GM18907 (cell line): Measurements from ENCODE around the gene MYO5A.
"Not testable (repeated sequence)": the region's sequence is repeated elsewhere in the genome, so short reads cannot be mapped to it uniquely, and the experiment has no call there.

ENCODE experiments used
- ATAC-seq: cut with Tn5 transposase; IDR thresholded peaks from one replicate; pipeline ENCODE4 v1.9.1; 2021; ENCODE audit warnings: mild to moderate bottlenecking, moderate library complexity; ENCODE audit not compliant: unreplicated experiment

The MYO5A gene

GRCh38 chr15:52424856-52425431 is 103.7 kb downstream of the MYO5A start:
- no peak for ATAC-seq

DNA sequence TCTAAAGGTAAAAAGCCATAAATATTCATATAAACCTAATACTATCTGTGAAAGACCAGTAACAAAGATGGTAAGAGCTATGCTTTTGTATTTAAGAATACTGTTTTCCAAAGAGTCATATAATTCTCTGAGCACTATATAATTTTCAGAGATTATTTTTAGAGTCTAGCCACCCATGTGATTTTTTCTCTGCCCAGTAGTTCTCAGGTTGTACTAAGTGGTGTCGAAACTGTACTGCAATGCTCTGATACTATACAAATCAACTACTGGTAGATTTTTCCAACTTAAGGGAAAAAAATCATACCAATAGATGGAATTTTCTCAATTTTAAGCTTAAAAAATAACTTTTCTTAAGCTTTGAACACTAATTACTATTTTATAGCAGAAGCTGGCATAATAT is 104.8 kb downstream of the MYO5A start:
- no peak for ATAC-seq

- no peak for ATAC-seq
These were observed 106.7 kb downstream of the MYO5A start for GRCh38 chr15:52422001-52422400.

- ATAC-seq: peak; percentile 87
These were observed 107.7 kb downstream of the MYO5A start for GRCh38 chr15:52421029-52421428.

DNA sequence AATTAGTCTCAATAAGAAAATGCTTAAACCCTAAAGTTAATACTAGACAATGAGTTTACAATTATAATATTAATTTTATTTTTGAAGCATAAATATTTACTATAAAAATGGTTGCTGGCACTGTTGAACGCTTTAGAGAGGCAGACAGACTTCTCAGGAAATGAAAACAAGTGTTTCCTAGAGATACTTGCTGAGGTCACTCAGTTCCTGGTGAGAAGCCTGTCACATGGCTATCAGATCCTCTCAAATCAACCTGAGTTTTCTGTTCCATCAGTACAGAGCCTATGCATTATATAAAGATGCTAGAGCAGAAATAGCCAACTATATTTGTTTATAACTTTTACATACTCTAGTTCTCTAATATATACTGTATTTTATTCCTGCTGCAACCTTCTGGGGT is 109.2 kb downstream of the MYO5A start:
- no peak for ATAC-seq

GRCh38 chr15:52417957-52418356 is 110.7 kb downstream of the MYO5A start:
- ATAC-seq: no peak

DNA sequence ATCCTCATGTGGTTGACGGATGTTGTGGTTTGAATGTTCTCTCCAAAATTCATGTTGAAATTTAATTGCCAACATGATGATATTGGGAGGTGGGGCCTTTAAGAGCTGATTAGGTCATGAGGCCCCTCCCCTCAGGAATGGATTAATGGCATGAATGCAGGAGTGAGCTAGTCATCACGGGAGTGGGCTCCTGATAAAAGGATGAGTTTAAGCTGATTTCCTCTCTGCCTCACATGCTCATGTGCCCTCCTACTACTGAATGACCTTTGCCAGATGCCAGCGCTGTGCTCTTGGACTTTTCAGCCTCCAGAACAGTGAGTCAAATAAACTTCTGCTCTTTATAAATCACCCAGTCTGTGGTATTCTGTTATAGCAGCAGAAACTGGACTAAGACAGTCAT is 111.2 kb downstream of the MYO5A start:
- ATAC-seq: no peak

DNA sequence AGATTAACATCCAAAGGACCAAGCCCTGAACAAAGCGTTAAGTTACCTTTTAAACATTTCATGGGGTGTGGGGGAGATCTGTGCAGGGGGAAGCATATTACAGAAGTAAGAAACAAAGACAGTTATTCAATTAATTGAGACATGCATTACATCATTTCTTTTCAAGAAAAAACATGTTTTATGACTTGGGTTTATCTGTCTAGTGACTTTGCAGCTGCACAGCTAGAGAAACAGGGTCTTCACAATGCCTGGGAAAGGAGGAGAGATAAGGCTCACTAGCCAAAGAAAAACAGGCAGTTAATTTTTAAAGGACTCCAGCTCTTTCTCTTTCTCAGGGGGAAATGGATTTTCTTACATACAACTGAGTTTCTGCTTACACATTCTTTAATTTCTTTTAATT is 112.1 kb downstream of the MYO5A start:
- ATAC-seq: not testable (repeated sequence)

DNA sequence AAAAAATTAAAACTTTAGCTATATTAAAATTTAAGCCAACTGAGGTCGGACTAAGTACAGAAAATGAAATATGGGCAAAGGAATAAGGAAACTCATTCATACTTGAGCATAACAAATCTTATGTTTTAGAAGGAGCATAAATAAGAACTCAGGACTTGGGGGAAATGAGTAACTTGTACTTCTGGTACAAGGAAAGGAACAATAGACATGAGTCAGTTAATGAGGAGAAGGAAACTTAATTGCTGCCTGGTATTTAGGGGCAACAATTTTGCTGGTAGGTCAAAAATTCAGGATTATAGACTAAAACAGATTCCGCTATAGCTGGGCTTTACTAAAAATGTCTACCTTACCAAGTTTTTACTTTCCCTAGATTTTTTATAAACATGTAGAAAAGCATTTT is 113.1 kb downstream of the MYO5A start:
- no peak for ATAC-seq

DNA sequence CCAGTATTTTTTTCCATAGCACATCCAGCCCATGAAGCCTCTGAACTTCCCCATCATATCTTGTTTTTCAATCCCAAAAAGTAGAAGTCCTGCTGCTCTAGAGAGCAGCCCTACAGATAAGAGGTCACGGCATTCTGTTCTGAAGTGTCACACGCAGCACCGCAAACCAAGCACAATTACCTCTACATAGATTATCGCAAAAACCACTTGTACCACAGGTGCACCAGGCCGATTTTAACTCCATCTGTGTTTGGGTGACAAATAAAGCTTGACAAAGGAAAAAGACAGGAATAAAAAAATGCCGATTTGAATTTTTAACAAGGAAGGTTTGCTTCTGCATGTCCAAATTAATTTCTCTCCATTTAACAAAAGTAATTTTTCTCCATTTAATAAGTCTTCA is 113.7 kb downstream of the MYO5A start:
- ATAC-seq: no peak

GRCh38 chr15:52408823-52409222 is 119.9 kb downstream of the MYO5A start:
- peak; percentile 69 for ATAC-seq

- ATAC-seq: no peak
These were observed 121.3 kb downstream of the MYO5A start for GRCh38 chr15:52407374-52407773.

DNA sequence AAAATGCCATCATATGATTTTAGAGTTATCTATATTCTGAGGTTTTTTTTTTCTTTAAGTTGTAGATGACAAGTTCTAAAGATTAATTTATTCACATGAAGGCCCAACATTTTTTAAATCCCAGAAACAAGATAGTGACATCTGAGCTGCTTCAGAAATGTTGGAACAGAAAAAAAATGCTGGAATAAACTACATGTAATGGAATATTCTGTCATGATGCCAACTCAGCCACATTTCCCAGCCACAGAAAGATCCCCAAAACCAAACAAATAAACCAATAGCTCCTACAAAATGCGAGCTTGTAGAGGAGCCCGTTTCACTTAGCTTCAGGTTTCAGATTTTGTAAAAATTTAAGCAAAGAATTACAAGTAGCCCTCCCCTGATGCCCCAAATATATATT is 122.1 kb downstream of the MYO5A start:
- ATAC-seq: no peak

DNA sequence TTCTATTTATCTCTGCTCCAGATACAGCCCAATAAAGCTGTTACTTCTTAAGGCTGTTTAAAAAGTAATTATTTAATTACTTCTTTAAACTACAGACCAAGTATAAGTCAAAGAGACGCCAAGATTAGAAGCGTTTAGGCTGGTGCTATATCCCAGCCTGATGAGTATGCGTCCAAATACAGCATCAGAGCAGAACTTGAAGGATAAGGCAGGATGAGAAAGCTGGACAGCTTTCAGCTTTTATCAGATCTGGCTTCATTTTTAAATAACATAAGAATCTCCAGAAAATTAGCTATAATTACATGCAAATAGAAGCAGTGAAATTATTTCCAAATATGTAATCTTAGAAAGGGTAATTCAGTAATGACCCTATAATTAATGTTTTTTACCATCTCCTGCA is 122.8 kb downstream of the MYO5A start:
- ATAC-seq: no peak

- no peak for ATAC-seq
These were observed 131.6 kb downstream of the MYO5A start for GRCh38 chr15:52397118-52397517.

- no peak for ATAC-seq
These were observed 134.6 kb downstream of the MYO5A start for GRCh38 chr15:52394118-52394517.

DNA sequence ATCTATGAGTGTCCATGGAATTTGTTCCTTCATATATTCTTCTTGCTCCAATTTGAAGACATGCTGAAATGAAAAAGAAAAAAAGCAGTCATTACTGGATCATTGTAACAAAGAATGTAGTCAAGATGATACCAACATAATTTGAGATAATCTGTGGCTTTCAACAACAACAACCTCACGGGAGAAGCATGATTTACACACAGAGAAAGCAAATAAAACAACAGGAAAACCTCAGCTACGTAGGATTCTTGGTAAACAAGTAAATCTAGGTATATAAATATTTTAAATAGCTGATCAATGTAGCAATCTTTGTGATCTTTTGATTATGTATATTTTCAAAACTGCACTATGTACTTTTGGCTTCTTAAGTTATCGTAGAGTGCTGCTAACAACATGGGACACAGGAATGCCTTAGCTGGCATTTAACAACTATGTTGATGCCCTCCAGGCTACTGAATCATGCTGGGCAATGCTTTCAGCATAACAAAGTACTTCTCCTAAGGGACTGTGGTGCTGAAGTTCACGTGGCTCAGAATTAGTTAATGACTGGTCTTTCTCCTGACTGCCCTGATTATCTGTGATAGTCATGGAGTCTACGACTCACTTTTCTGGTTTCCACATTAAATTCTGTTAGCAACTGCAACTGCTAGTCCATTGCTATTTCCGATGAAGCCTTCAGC is 136.5 kb downstream of the MYO5A start:
- no peak for ATAC-seq

DNA sequence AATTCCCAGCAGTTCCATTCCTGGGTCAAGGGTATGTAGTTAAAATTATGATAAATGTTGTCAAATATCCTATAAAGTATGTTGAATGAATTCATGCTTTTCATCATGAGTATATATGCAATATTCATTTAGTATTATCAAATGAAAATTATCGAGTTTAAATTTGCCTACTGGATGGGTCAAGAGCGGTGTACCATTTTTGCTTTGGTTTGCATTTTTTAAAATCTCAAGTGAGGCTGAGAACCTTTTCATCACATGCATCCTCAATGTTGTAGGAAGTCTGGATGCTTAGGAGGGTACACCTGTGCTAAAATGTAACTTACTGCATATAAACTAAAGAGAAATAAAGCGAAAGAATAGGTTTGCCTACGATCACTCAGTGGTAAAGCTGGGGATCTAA is 137.6 kb downstream of the MYO5A start:
- no peak for ATAC-seq

DNA sequence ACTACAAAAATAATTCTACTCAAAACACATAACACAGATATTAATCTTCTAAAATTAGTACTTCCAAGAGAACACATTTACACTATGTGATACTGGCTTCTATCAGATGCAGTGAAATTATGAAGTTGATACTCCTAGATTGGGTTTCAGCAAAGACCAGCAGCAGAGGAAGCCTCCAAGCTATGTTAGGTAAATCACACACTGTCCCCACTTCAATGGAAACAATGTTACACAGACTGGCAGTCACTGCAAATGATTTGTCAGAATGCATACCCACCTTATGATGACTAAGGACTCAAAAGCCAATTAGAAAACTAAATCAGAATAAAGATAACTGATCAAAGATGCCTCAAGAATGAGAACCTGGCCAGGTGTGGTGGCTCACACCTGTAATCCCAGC is 143.0 kb downstream of the MYO5A start:
- ATAC-seq: no peak

GRCh38 chr15:52383100-52383588 is 145.5 kb downstream of the MYO5A start:
- ATAC-seq: peak; percentile 45

GRCh38 chr15:52382647-52383046 is 146.0 kb downstream of the MYO5A start:
- ATAC-seq: peak; percentile 14

DNA sequence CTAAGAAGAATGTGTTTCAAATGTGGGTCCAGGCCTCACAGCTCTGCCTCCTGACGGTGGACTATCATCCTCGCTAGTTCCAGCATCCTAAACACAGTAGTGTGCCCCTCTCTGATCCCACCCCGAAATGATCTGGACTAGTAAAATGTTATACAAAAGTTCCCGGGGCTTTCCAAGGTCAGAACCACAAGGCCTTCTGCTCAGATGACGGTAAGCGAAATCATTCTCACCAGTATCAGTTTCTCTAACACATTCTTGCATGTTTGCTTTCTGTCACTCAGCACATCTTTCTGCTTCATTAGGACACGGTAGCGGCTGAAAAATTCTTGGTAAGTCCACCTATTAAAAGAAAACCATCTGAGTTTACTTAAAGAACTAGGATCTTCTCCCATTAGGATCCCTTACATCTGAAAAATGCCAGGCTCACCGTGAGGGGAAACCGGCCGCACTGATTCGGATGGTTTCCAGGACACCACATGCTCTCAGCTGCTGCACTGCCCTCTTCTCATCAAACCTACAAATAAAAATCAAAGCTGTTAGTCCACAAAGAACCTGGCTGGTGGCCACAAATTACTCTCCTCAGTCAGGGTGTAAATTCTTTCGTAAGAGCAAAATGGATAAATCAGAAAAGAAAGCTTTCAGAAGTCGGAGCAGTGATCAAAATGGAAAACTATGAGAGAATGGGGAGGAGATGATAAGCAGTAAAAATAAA is 149.1 kb downstream of the MYO5A start:
- ATAC-seq: peak; percentile 63
